Measurements from ENCODE around the gene STXBP5. TPM values are rescaled to one million over a fixed set of nuclear protein-coding genes. Genes with fewer than 3 reads are reported as not detected.

Gene STXBP5
- total RNA-seq = 17.5 and 21.0 TPM in 2 replicates

GRCh38 chr6:147204060-147204785 lies at the start of gene STXBP5:
Gene STXBP5 (plus strand): TSS chr6:147204417. CDS start chr6:147204533, 116 bp downstream.

